ENCODE measurements around the gene EDAR. TPM values are rescaled to one million over a fixed set of nuclear protein-coding genes. Genes with fewer than 3 reads are reported as not detected.

The EDAR gene
- total RNA-seq, 6 experiments from 2014 or later = 0.06 to 1.6 (median 0.28) TPM

GRCh38 chr2:108918941-108919341 lies 70.1 kb downstream of the EDAR start:
- no peaks in the 10 kb centered on the region for H3K27me3 ChIP-seq
- no peaks in the 10 kb centered on the region for H3K36me3 ChIP-seq
- H3K4me3 ChIP-seq = no peak overlapping the region
- WGBS (ENCODE audit: insufficient coverage, low coverage, low lambda C conversion rate, missing lambda C conversion rate) = 63% methylated on average over 6 of the region's 14 CpGs
- no peak overlapping the region for H3K27ac ChIP-seq
- no peaks in the 10 kb centered on the region for H3K9me3 ChIP-seq
- TF ChIP-seq, protein P1, sequence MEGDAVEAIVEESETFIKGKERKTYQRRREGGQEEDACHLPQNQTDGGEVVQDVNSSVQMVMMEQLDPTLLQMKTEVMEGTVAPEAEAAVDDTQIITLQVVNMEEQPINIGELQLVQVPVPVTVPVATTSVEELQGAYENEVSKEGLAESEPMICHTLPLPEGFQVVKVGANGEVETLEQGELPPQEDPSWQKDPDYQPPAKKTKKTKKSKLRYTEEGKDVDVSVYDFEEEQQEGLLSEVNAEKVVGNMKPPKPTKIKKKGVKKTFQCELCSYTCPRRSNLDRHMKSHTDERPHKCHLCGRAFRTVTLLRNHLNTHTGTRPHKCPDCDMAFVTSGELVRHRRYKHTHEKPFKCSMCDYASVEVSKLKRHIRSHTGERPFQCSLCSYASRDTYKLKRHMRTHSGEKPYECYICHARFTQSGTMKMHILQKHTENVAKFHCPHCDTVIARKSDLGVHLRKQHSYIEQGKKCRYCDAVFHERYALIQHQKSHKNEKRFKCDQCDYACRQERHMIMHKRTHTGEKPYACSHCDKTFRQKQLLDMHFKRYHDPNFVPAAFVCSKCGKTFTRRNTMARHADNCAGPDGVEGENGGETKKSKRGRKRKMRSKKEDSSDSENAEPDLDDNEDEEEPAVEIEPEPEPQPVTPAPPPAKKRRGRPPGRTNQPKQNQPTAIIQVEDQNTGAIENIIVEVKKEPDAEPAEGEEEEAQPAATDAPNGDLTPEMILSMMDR (IDR thresholded peaks at IDR 0.05) = no peak
- no peak for TF ChIP-seq POLR2A (IDR thresholded peaks at IDR 0.05)
- peak in 1 of 3 donors; percentile 27 for DNase-seq
- ATAC-seq = peak in 2 of 4 donors; percentile 55 to 82
- no peaks in the 10 kb centered on the region for H3K4me1 ChIP-seq
- intact Hi-C loops (cut with DNase I) = no loop called here

DNA sequence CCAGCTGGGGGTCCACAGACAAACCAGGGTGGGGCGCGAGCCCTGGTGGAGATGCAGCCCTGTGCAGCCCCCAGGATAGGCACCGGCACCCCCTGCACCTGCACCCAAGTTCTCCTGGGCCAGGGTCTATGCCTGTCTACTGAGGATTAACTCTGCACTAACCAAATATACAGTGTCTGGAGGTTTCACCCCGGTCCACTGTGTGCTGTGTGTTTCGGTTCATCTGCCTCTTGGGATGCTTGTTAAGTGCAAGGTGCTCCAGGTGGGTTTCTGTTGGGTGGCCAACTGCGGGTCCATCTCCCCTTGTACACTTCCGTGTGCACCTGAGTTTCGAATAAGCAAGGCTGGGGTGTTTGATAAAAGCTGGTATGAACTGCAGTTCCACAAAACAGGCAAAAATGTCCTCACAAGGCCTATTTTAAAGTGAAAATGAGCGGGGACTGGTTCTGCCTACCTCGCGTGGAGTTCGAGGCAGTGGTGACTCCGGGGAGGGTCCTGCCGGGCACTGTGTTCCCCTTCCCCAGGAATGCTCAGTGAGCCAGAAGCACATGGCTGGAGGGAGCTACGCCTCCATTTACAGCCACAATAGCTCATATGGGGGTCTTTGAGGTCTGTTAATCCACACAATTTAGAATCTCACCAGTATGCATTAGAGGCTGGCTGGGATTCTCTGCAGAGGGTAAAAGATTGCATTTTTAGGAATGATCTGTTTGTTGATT lies 70.7 kb downstream of the EDAR start:
- intact Hi-C loops (cut with DNase I) = no loop called here
- Histone ChIP-seq H3K9me3 (no peaks in the 10 kb centered on the region), H3K4me1 (no peaks in the 10 kb centered on the region), H3K27ac (no peak overlapping the region), H3K36me3 (no peaks in the 10 kb centered on the region), H3K27me3 (no peaks in the 10 kb centered on the region), H3K4me3 (no peak overlapping the region)
- peak in 1 of 3 donors; percentile 12 for DNase-seq
- no peak for ATAC-seq
- 81% methylated on average over 3 of the region's 15 CpGs for WGBS (ENCODE audit: insufficient coverage, low coverage, low lambda C conversion rate, missing lambda C conversion rate)
- TF ChIP-seq, protein P1 (IDR thresholded peaks at IDR 0.05) = no peak
- TF ChIP-seq POLR2A (IDR thresholded peaks at IDR 0.05) = no peak

DNA sequence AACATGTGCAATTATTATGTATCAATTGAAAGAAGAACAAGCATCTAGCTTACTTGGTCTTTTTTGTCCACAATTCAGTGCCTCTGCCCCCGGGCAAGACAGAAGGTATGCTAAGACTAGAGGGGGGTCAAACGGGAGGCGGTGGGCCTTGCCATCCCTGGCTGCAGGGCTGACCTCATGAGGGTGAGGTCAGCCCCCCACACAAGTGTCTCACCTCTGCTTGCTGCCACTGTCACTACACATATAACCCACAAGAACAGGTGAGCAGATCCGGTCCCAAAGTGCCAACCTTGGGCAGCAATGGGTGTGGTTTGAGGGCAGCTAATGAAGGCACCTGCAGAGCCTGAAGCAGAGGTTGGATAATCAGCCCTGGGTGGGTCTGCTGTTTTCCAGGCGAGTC lies 71.5 kb downstream of the EDAR start:
- intact Hi-C loops (cut with DNase I) = no loop called here
- TF ChIP-seq, protein P1 (IDR thresholded peaks at IDR 0.05) = no peak
- no peak for TF ChIP-seq POLR2A (IDR thresholded peaks at IDR 0.05)
- H3K9me3 ChIP-seq = no peaks in the 10 kb centered on the region
- ATAC-seq (no peak), DNase-seq (peak in 1 of 3 donors; percentile 14)
- no peaks in the 10 kb centered on the region for H3K36me3 ChIP-seq
- no peaks in the 10 kb centered on the region for H3K27me3 ChIP-seq
- no peaks in the 10 kb centered on the region for H3K4me1 ChIP-seq
- H3K4me3 ChIP-seq = no peak overlapping the region
- no peak overlapping the region for H3K27ac ChIP-seq
- 81% methylated on average over 3 of the region's 5 CpGs for WGBS (ENCODE audit: insufficient coverage, low coverage, low lambda C conversion rate, missing lambda C conversion rate)

DNA sequence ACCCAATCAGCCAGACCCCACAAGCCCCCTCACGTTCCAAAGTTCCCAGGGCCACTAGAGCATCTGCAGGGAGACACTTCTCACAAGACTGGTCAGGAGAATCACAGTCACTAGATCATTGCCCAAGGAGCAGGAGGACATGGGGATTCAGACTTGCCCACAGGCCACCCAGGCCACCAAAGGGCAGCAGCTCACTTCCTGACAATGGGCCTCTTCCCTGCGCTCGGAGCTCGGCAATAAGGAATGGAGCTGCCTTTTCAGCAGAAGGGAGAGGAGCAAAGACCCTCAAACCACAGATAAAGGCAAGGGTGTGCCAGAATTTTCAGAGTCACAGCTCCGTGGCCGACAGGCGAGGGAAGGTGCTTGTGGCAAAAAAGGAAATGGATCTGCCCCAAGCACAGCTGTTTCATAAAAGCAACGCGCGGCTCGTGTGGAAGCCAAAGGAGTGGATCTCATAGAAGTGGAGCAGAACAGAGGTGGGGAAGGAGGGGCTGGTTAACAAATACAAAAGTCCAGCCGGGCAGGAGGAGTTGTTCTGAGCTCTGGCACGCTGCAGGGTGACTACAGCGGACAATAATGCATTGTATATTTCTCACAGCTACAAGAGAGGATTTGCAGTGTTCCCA lies 72.1 kb downstream of the EDAR start:
- no peak for ATAC-seq
- no peaks in the 10 kb centered on the region for H3K27me3 ChIP-seq
- peak in 1 of 3 donors; percentile 23 for DNase-seq
- H3K4me1 ChIP-seq = no peaks in the 10 kb centered on the region
- H3K4me3 ChIP-seq = no peak overlapping the region
- 47% methylated on average over 10 of the region's 14 CpGs for WGBS (ENCODE audit: insufficient coverage, low coverage, low lambda C conversion rate, missing lambda C conversion rate)
- no peak for TF ChIP-seq POLR2A (IDR thresholded peaks at IDR 0.05)
- TF ChIP-seq, protein P1 (IDR thresholded peaks at IDR 0.05) = no peak
- H3K27ac ChIP-seq = no peak overlapping the region
- H3K9me3 ChIP-seq = no peaks in the 10 kb centered on the region
- H3K36me3 ChIP-seq = no peaks in the 10 kb centered on the region
- intact Hi-C loops (cut with DNase I) = no loop called here
